MM.1S (cell line): ENCODE data around the gene MKRN2.

ENCODE experiments used
- DNase-seq: peaks from one replicate; pipeline ENCODE4 v3.0.0-alpha.2; 2015
- H2AFZ ChIP-seq: fragments of 300-600 bp; sonication (generic); 2 replicates; pipeline ENCODE4 v1.6.0; 2016; ENCODE audit warnings: antibody characterized with exemption, low read length
- H3F3A ChIP-seq: fragments of 300-600 bp; sonication (generic); 2 replicates; pipeline ENCODE4 v1.6.1; 2016; ENCODE audit warnings: mild to moderate bottlenecking, antibody characterized with exemption, low read length, moderate library complexity, mixed read lengths; ENCODE audit not compliant: insufficient read depth
- H3K27ac ChIP-seq: fragments of 300-600 bp; sonication (generic); 2 replicates; pipeline ENCODE4 v1.5.1; 2016; ENCODE audit warnings: mild to moderate bottlenecking, low read length
- H3K27me3 ChIP-seq: fragments of 300-600 bp; sonication (generic); replicated peaks from 2 replicates; pipeline ENCODE4 v1.6.0; 2016; ENCODE audit warnings: low read length; ENCODE audit not compliant: insufficient read depth
- H3K36me3 ChIP-seq: fragments of 300-600 bp; sonication (generic); replicated peaks from 2 replicates; pipeline ENCODE4 v1.6.1; 2016; ENCODE audit warnings: mild to moderate bottlenecking, low read length, mixed read lengths; ENCODE audit not compliant: insufficient read depth
- H3K4me1 ChIP-seq: fragments of 300-600 bp; sonication (generic); 2 replicates; pipeline ENCODE4 v1.6.1; 2016; ENCODE audit warnings: low read length, mixed read lengths
- H3K4me2 ChIP-seq: fragments of 300-600 bp; sonication (generic); 2 replicates; pipeline ENCODE4 v1.6.0; 2016; ENCODE audit warnings: low read depth, low read length
- H3K4me3 ChIP-seq: fragments of 300-600 bp; sonication (generic); 2 replicates; pipeline ENCODE4 v1.5.1; 2016; ENCODE audit warnings: low read length, mixed read lengths
- H3K79me2 ChIP-seq: fragments of 300-600 bp; sonication (generic); 2 replicates; pipeline ENCODE4 v1.6.1; 2016; ENCODE audit warnings: mixed run types, low read length, mixed read lengths
- H3K9ac ChIP-seq: fragments of 300-600 bp; sonication (generic); 2 replicates; pipeline ENCODE4 v1.6.1; 2016; ENCODE audit warnings: low read length, mixed read lengths
- H3K9me2 ChIP-seq: fragments of 300-600 bp; sonication (generic); replicated peaks from 2 replicates; pipeline ENCODE4 v1.6.1; 2016; ENCODE audit warnings: mild to moderate bottlenecking, low read length, mixed read lengths; ENCODE audit not compliant: insufficient read depth
- H3K9me3 ChIP-seq: fragments of 300-600 bp; sonication (generic); replicated peaks from 2 replicates; pipeline ENCODE4 v1.6.1; 2016; ENCODE audit warnings: mild to moderate bottlenecking, low read length, mixed read lengths; ENCODE audit not compliant: insufficient read depth
- H4K20me1 ChIP-seq: fragments of 300-600 bp; sonication (generic); 2 replicates; pipeline ENCODE4 v1.6.1; 2016; ENCODE audit warnings: mild to moderate bottlenecking, low read length, moderate library complexity, mixed read lengths; ENCODE audit not compliant: insufficient read depth
- CTCF ChIP-seq: fragments of 300-600 bp; sonication (generic); IDR thresholded peaks from 2 replicates; pipeline ENCODE4 v1.5.1; 2016; ENCODE audit warnings: antibody characterized with exemption, low read length, mixed read lengths
- EZH2 ChIP-seq: fragments of 300-600 bp; sonication (generic); optimal IDR thresholded peaks from 2 replicates; pipeline ENCODE3; 2017; ENCODE audit warnings: low read depth, mild to moderate bottlenecking, antibody characterized with exemption, low read length, mixed read lengths
- EZH2phosphoT487 ChIP-seq: fragments of 300-600 bp; sonication (generic); IDR thresholded peaks from 2 replicates; pipeline ENCODE4 v1.6.1; 2018; ENCODE audit warnings: antibody characterized with exemption, low read length

The MKRN2 gene

GRCh38 chr3:12613250-12613649 is 56.4 kb downstream of the MKRN2 start:
- no peak overlapping the region for H3K4me3 ChIP-seq
- no peak overlapping the region for H3K27ac ChIP-seq
- H2AFZ ChIP-seq, result no peak overlapping the region
- peaks cover 13% of the 10 kb centered on the region; the same call in 1 of the 2 replicates for H3K36me3 ChIP-seq
- no peak for TF ChIP-seq CTCF
- no peak for TF ChIP-seq EZH2
- no peak overlapping the region for H3K9ac ChIP-seq
- no peak for DNase-seq
- H3K9me2 ChIP-seq, result no peaks in the 10 kb centered on the region
- H3K4me2 ChIP-seq, result no peak overlapping the region
- no peaks in the 10 kb centered on the region for H3K27me3 ChIP-seq
- no peaks in the 10 kb centered on the region for H3K9me3 ChIP-seq
- H3K4me1 ChIP-seq, result no peaks in the 10 kb centered on the region
- H4K20me1 ChIP-seq, result peaks cover 9% of the 10 kb centered on the region; the same call in 1 of the 2 replicates
- no peaks in the 10 kb centered on the region for H3F3A ChIP-seq
- H3K79me2 ChIP-seq, result peaks cover 100% of the 10 kb centered on the region

- peaks cover 100% of the 10 kb centered on the region for H3K79me2 ChIP-seq
Measured at GRCh38 chr3:12615266-12615665, 58.4 kb downstream of the MKRN2 start.

GRCh38 chr3:12618426-12618825 is 61.5 kb downstream of the MKRN2 start:
- Histone ChIP-seq H3K9me3 (no peaks in the 10 kb centered on the region), H3K4me1 (peaks cover 27% of the 10 kb centered on the region), H4K20me1 (peaks cover 6% of the 10 kb centered on the region; the same call in 1 of the 2 replicates), H3K27me3 (no peaks in the 10 kb centered on the region), H3K9me2 (no peaks in the 10 kb centered on the region), H3F3A (peaks cover 25% of the 10 kb centered on the region), H2AFZ (no peak overlapping the region), H3K79me2 (peaks cover 94% of the 10 kb centered on the region), H3K27ac (no peak overlapping the region), H3K9ac (no peak overlapping the region), H3K36me3 (peaks cover 7% of the 10 kb centered on the region; the same call in 1 of the 2 replicates), H3K4me2 (no peak overlapping the region), H3K4me3 (no peak overlapping the region)
- no peak for DNase-seq
- no peak for TF ChIP-seq CTCF
- no peak for TF ChIP-seq EZH2
- no peak for TF ChIP-seq EZH2phosphoT487

More at GRCh38 chr3:12615266-12615665, 58.4 kb downstream of the MKRN2 start:
- no peaks in the 10 kb centered on the region for H3K9me3 ChIP-seq
- no peaks in the 10 kb centered on the region for H3F3A ChIP-seq
- H3K4me2 ChIP-seq, result no peak overlapping the region
- peaks cover 11% of the 10 kb centered on the region; the same call in 1 of the 2 replicates for H3K36me3 ChIP-seq
- no peak overlapping the region for H3K4me3 ChIP-seq
- no peaks in the 10 kb centered on the region for H3K27me3 ChIP-seq
- peaks cover 1% of the 10 kb centered on the region; the same call in 1 of the 2 replicates for H3K4me1 ChIP-seq
- H3K27ac ChIP-seq, result no peak overlapping the region
- no peak overlapping the region for H2AFZ ChIP-seq
- no peak for DNase-seq
- H3K9ac ChIP-seq, result no peak overlapping the region
- peaks cover 6% of the 10 kb centered on the region; the same call in 1 of the 2 replicates for H4K20me1 ChIP-seq
- H3K9me2 ChIP-seq, result no peaks in the 10 kb centered on the region
- TF ChIP-seq EZH2phosphoT487 (no peak), CTCF (no peak), EZH2 (no peak)
